HepG2 (cell line): ENCODE data around the gene NEK8. TPM values are rescaled to one million over a fixed set of nuclear protein-coding genes. Genes with fewer than 3 reads are reported as not detected.
A peak's percentile ranks its signal among the peaks of the same experiment; 100 is the strongest.

Experiments
- ELF1 ChIP-seq: sonication (generic); formaldehyde crosslinking; IDR thresholded peaks from 2 replicates; pipeline ENCODE4 v1.4.0; 2020; ENCODE audit warnings: missing genetic modification reagents
- FIP1L1 ChIP-seq: fragments of 200-400 bp; formaldehyde crosslinking; IDR thresholded peaks from 2 replicates; pipeline ENCODE4 v1.6.1; 2018; ENCODE audit warnings: low read depth, mild to moderate bottlenecking, low read length, moderate library complexity, borderline replicate concordance; ENCODE audit not compliant: insufficient read depth
- JUN ChIP-seq: sonication (generic); formaldehyde crosslinking; IDR thresholded peaks from 2 replicates; pipeline ENCODE4 v1.4.0; 2020; ENCODE audit warnings: mild to moderate bottlenecking, missing genetic modification reagents
- MXI1 ChIP-seq: IDR thresholded peaks from 3 replicates; pipeline ENCODE4 v1.6.1; 2012; ENCODE audit warnings: low read depth, low read length, inconsistent platforms, borderline replicate concordance
- NKX3-1 ChIP-seq: sonication (generic); formaldehyde crosslinking; IDR thresholded peaks from 2 replicates; pipeline ENCODE4 v1.5.0; 2020; ENCODE audit warnings: missing genetic modification reagents
- PAWR ChIP-seq: sonication (generic); formaldehyde crosslinking; IDR thresholded peaks from 2 replicates; pipeline ENCODE4 v1.4.0; 2020; ENCODE audit warnings: missing genetic modification reagents, mild to moderate bottlenecking, borderline replicate concordance
- REPIN1 ChIP-seq: sonication (generic); formaldehyde crosslinking; IDR thresholded peaks from 2 replicates; pipeline ENCODE4 v1.8.0; 2022; ENCODE audit warnings: missing genetic modification reagents, low read depth, mild to moderate bottlenecking, borderline replicate concordance
- RFX1 ChIP-seq: fragments of 450-650 bp; IDR thresholded peaks from 2 replicates; pipeline ENCODE4 v1.6.1; 2017
- SRSF4 ChIP-seq: fragments of 200-400 bp; formaldehyde crosslinking; IDR thresholded peaks from one replicate; pipeline ENCODE4 v1.6.1; 2018; ENCODE audit warnings: mild to moderate bottlenecking, low read depth, low read length, moderate library complexity; ENCODE audit not compliant: poor library complexity, severe bottlenecking
- ZFAT ChIP-seq: sonication (generic); formaldehyde crosslinking; conservative IDR thresholded peaks from 2 replicates; pipeline ENCODE4 v1.8.1; 2023; ENCODE audit warnings: missing genetic modification reagents, inconsistent platforms
- ZNF564 ChIP-seq: sonication (generic); formaldehyde crosslinking; IDR thresholded peaks from 2 replicates; pipeline ENCODE4 v1.8.1; 2023; ENCODE audit warnings: mild to moderate bottlenecking, missing genetic modification reagents
- ZNF674 ChIP-seq: sonication (generic); formaldehyde crosslinking; IDR thresholded peaks from 2 replicates; pipeline ENCODE4 v1.5.0; 2020; ENCODE audit warnings: low read depth, mild to moderate bottlenecking, missing genetic modification reagents
- ZSCAN31 ChIP-seq: sonication (generic); formaldehyde crosslinking; IDR thresholded peaks from 2 replicates; pipeline ENCODE4 v1.5.0; 2020; ENCODE audit warnings: low read depth, mild to moderate bottlenecking, missing genetic modification reagents
- polyA plus RNA-seq, 8 experiments: library from polyadenylated mRNA; depleted of rRNA in 3 of 8; stranded (reverse) in 7 of 8; unstranded in 1 of 8; fragments of >200 nt; fragmentation: Illumina TruSeq in 4 of 8; extraction: Trizol in 4 of 8; gene quantifications; 2 replicates each; pipeline versions ENCODE4 v1.2.1 to v1.2.3, GENCODE V29; 2011 to 2016; ENCODE audit warnings: low read depth in 4 of 8, missing spikeins in 1 of 8, mixed read lengths in 1 of 8; ENCODE audit not compliant: insufficient read depth in 1 of 8
- total RNA-seq, 5 experiments: library from RNA; depleted of rRNA; stranded (reverse); fragments of >200 nt; fragmentation: Illumina TruSeq; extraction: Trizol; gene quantifications; 2 replicates each; pipeline ENCODE4 v1.2.3, GENCODE V29; 2016; ENCODE audit warnings: low read depth in 1 of 5
- TF ChIP-seq, protein P1 (sequence below): sonication (generic); formaldehyde crosslinking; IDR thresholded peaks from 2 replicates; pipeline ENCODE4 v1.5.0; 2020; ENCODE audit warnings: mild to moderate bottlenecking, missing genetic modification reagents
- TF ChIP-seq, protein P2 (sequence below), 2 experiments: sonication (generic) in 1 of 2; formaldehyde crosslinking in 1 of 2; IDR thresholded peaks; 2 replicates each; pipeline versions ENCODE4 v1.4.0 to v1.6.1; 2018 to 2020; ENCODE audit warnings: missing genetic modification reagents in 2 of 2, borderline replicate concordance in 1 of 2, low read depth in 1 of 2, mild to moderate bottlenecking in 1 of 2, missing biosample characterization in 1 of 2
- TF ChIP-seq, protein P3 (sequence below): sonication (generic); formaldehyde crosslinking; IDR thresholded peaks from 2 replicates; pipeline ENCODE4 v1.4.0; 2020; ENCODE audit warnings: mild to moderate bottlenecking, missing genetic modification reagents
- TF ChIP-seq, protein P4 (sequence below): sonication (generic); formaldehyde crosslinking; IDR thresholded peaks from 2 replicates; pipeline ENCODE4 v1.5.0; 2020; ENCODE audit warnings: mild to moderate bottlenecking, missing genetic modification reagents, moderate library complexity

Gene NEK8
- total and polyA plus RNA-seq, 2 of the 13 experiments (the other 11 are each of a cell fraction or from before 2014, with no cell fraction given), result 5.8 to 13.5 TPM

DNA sequence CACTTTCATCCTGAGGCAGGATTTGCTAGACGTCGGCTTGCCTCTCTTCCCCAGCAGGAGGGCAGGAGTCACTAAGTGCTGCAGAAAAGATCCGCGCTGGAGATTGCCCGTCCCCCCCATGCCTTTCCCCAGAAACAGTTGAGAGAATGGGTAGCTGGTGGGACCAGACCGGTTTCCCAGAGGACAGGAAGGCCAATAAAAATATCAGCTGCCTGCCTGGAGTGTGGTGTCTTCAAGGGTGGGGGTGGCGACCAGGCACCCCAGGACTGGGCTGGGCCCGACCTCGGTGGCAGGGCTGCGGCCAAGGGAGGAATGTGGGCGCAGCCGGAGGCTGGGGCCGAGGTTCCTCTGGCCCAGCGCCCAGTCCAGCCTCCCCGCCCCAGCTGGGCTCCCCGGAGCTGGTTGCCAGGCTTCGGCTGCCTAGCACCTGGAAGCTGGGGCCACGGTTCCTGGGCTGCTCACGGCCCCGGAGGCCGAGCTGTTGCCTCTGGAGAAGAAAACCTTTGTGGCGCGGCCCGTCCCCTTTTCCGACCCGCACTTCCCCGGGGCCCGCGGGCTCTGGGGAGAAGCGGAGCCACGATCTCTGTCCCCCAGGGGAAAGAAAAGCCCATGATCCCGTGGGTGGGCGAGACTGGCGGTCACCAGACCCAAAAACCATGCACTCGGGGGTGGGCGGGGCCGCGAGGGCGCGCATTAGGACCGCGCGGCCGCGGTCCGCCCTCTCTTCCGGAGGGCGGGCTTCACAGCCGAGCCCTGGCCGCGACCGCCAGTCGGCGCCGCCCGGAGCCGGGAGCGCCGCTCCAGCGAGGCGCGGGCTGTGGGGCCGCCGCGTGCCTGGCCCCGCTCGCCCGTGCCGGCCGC, 14.9 kb downstream of the NEK8 start, which contains the start of gene TRAF4 (continued):
- TF ChIP-seq, protein P1, sequence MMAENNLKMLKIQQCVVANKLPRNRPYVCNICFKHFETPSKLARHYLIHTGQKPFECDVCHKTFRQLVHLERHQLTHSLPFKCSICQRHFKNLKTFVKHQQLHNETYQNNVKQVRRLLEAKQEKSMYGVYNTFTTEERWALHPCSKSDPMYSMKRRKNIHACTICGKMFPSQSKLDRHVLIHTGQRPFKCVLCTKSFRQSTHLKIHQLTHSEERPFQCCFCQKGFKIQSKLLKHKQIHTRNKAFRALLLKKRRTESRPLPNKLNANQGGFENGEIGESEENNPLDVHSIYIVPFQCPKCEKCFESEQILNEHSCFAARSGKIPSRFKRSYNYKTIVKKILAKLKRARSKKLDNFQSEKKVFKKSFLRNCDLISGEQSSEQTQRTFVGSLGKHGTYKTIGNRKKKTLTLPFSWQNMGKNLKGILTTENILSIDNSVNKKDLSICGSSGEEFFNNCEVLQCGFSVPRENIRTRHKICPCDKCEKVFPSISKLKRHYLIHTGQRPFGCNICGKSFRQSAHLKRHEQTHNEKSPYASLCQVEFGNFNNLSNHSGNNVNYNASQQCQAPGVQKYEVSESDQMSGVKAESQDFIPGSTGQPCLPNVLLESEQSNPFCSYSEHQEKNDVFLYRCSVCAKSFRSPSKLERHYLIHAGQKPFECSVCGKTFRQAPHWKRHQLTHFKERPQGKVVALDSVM (CRISPR knock-in tag), result peak; percentile 66
- no peak for TF ChIP-seq REPIN1 (CRISPR knock-in tag)
- no peak; the same call in 1 of the 2 replicates for TF ChIP-seq RFX1
- no peak; the same call in 1 of the 2 replicates for TF ChIP-seq ZSCAN31
- TF ChIP-seq, protein P2, sequence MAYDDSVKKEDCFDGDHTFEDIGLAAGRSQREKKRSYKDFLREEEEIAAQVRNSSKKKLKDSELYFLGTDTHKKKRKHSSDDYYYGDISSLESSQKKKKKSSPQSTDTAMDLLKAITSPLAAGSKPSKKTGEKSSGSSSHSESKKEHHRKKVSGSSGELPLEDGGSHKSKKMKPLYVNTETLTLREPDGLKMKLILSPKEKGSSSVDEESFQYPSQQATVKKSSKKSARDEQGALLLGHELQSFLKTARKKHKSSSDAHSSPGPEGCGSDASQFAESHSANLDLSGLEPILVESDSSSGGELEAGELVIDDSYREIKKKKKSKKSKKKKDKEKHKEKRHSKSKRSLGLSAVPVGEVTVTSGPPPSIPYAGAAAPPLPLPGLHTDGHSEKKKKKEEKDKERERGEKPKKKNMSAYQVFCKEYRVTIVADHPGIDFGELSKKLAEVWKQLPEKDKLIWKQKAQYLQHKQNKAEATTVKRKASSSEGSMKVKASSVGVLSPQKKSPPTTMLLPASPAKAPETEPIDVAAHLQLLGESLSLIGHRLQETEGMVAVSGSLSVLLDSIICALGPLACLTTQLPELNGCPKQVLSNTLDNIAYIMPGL (CRISPR knock-in tag; IDR thresholded peaks at IDR 0.05; ENCODE audit: borderline replicate concordance in 1 of 2, low read depth in 1 of 2), result peak in 1 of 2 experiments; percentile 32; a peak in 3 of 4 replicates
- no peak for TF ChIP-seq SRSF4
- no peak for TF ChIP-seq JUN
- TF ChIP-seq PAWR (CRISPR knock-in tag), result no peak
- no peak for TF ChIP-seq ZNF674 (CRISPR knock-in tag)
- TF ChIP-seq, protein P3, sequence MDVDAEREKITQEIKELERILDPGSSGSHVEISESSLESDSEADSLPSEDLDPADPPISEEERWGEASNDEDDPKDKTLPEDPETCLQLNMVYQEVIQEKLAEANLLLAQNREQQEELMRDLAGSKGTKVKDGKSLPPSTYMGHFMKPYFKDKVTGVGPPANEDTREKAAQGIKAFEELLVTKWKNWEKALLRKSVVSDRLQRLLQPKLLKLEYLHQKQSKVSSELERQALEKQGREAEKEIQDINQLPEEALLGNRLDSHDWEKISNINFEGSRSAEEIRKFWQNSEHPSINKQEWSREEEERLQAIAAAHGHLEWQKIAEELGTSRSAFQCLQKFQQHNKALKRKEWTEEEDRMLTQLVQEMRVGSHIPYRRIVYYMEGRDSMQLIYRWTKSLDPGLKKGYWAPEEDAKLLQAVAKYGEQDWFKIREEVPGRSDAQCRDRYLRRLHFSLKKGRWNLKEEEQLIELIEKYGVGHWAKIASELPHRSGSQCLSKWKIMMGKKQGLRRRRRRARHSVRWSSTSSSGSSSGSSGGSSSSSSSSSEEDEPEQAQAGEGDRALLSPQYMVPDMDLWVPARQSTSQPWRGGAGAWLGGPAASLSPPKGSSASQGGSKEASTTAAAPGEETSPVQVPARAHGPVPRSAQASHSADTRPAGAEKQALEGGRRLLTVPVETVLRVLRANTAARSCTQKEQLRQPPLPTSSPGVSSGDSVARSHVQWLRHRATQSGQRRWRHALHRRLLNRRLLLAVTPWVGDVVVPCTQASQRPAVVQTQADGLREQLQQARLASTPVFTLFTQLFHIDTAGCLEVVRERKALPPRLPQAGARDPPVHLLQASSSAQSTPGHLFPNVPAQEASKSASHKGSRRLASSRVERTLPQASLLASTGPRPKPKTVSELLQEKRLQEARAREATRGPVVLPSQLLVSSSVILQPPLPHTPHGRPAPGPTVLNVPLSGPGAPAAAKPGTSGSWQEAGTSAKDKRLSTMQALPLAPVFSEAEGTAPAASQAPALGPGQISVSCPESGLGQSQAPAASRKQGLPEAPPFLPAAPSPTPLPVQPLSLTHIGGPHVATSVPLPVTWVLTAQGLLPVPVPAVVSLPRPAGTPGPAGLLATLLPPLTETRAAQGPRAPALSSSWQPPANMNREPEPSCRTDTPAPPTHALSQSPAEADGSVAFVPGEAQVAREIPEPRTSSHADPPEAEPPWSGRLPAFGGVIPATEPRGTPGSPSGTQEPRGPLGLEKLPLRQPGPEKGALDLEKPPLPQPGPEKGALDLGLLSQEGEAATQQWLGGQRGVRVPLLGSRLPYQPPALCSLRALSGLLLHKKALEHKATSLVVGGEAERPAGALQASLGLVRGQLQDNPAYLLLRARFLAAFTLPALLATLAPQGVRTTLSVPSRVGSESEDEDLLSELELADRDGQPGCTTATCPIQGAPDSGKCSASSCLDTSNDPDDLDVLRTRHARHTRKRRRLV, result no peak
- TF ChIP-seq FIP1L1, result no peak
- TF ChIP-seq ELF1, result no peak
- TF ChIP-seq, protein P4, sequence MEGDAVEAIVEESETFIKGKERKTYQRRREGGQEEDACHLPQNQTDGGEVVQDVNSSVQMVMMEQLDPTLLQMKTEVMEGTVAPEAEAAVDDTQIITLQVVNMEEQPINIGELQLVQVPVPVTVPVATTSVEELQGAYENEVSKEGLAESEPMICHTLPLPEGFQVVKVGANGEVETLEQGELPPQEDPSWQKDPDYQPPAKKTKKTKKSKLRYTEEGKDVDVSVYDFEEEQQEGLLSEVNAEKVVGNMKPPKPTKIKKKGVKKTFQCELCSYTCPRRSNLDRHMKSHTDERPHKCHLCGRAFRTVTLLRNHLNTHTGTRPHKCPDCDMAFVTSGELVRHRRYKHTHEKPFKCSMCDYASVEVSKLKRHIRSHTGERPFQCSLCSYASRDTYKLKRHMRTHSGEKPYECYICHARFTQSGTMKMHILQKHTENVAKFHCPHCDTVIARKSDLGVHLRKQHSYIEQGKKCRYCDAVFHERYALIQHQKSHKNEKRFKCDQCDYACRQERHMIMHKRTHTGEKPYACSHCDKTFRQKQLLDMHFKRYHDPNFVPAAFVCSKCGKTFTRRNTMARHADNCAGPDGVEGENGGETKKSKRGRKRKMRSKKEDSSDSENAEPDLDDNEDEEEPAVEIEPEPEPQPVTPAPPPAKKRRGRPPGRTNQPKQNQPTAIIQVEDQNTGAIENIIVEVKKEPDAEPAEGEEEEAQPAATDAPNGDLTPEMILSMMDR (CRISPR knock-in tag), result no peak
- peak; percentile 59; the same call in 1 of the 3 replicates for TF ChIP-seq MXI1
- no peak for TF ChIP-seq ZFAT (CRISPR knock-in tag)
- peak; percentile 19 for TF ChIP-seq ZNF564 (CRISPR knock-in tag)
- TF ChIP-seq NKX3-1 (CRISPR knock-in tag), result 0 out of 2 replicates have a peak, but pooled peaks have one; percentile 45
